GM18868 (cell line): Measurements from ENCODE around the gene CNTN1.

Experiments used
- ATAC-seq: cut with Tn5 transposase; IDR thresholded peaks from one replicate; pipeline ENCODE4 v1.9.1; 2021; ENCODE audit warnings: mild to moderate bottlenecking, moderate library complexity; ENCODE audit not compliant: unreplicated experiment

Gene CNTN1

GRCh38 chr12:40691913-40692764 lies at the start of gene CNTN1:
TSS of gene CNTN1 (plus strand) at chr12:40692439.
- ATAC-seq, result peak; percentile 90

- ATAC-seq, result no peak
Measured at GRCh38 chr12:40643506-40643905, 48.7 kb upstream of the CNTN1 start.

GRCh38 chr12:40643976-40644375 lies 48.3 kb upstream of the CNTN1 start:
- no peak for ATAC-seq

- ATAC-seq, result no peak
Measured at GRCh38 chr12:40644708-40645107, 47.5 kb upstream of the CNTN1 start.

- ATAC-seq, result no peak
Measured at GRCh38 chr12:40645361-40645760, 46.9 kb upstream of the CNTN1 start.

GRCh38 chr12:40646456-40646855 lies 45.8 kb upstream of the CNTN1 start:
- ATAC-seq, result no peak

GRCh38 chr12:40646911-40647310 lies 45.3 kb upstream of the CNTN1 start:
- no peak for ATAC-seq

- ATAC-seq, result no peak
Measured at GRCh38 chr12:40647651-40648050, 44.6 kb upstream of the CNTN1 start.

- no peak for ATAC-seq
Measured at GRCh38 chr12:40648519-40648918, 43.7 kb upstream of the CNTN1 start.

- ATAC-seq, result no peak
Measured at GRCh38 chr12:40650038-40650704, 42.1 kb upstream of the CNTN1 start.

- ATAC-seq, result no peak
Measured at GRCh38 chr12:40655451-40655850, 36.8 kb upstream of the CNTN1 start.

- ATAC-seq, result no peak
Measured at GRCh38 chr12:40662366-40662765, 29.9 kb upstream of the CNTN1 start.

- ATAC-seq, result no peak
Measured at GRCh38 chr12:40663781-40664180, 28.5 kb upstream of the CNTN1 start.

- no peak for ATAC-seq
Measured at GRCh38 chr12:40668099-40668529, 24.1 kb upstream of the CNTN1 start.

GRCh38 chr12:40672741-40673271 lies 19.4 kb upstream of the CNTN1 start:
- ATAC-seq, result no peak

GRCh38 chr12:40681148-40681547 lies 11.1 kb upstream of the CNTN1 start:
- peak; percentile 91 for ATAC-seq

- ATAC-seq, result no peak
Measured at GRCh38 chr12:40684986-40685385, 7.3 kb upstream of the CNTN1 start.

- ATAC-seq, result no peak
Measured at GRCh38 chr12:40688085-40688725, 4.0 kb upstream of the CNTN1 start.

- no peak for ATAC-seq
Measured at GRCh38 chr12:40689576-40689975, 2.7 kb upstream of the CNTN1 start.

- ATAC-seq, result no peak
Measured at GRCh38 chr12:40692765-40693206, 547 bp downstream of the CNTN1 start.

GRCh38 chr12:40693207-40693821 lies 1.1 kb downstream of the CNTN1 start:
- no peak for ATAC-seq
